ENCODE data around the gene PANK1.

PANK1 gene

GRCh38 chr10:89563861-89564478, 81.1 kb downstream of the PANK1 start:
- DNase-seq (ENCODE audit: low read depth in 1 of 2, low spot score in 1 of 2) = peak; percentile 6 to 26
- no peak overlapping the region for H3K27ac ChIP-seq (replicated peaks)
- TF ChIP-seq, protein P1, sequence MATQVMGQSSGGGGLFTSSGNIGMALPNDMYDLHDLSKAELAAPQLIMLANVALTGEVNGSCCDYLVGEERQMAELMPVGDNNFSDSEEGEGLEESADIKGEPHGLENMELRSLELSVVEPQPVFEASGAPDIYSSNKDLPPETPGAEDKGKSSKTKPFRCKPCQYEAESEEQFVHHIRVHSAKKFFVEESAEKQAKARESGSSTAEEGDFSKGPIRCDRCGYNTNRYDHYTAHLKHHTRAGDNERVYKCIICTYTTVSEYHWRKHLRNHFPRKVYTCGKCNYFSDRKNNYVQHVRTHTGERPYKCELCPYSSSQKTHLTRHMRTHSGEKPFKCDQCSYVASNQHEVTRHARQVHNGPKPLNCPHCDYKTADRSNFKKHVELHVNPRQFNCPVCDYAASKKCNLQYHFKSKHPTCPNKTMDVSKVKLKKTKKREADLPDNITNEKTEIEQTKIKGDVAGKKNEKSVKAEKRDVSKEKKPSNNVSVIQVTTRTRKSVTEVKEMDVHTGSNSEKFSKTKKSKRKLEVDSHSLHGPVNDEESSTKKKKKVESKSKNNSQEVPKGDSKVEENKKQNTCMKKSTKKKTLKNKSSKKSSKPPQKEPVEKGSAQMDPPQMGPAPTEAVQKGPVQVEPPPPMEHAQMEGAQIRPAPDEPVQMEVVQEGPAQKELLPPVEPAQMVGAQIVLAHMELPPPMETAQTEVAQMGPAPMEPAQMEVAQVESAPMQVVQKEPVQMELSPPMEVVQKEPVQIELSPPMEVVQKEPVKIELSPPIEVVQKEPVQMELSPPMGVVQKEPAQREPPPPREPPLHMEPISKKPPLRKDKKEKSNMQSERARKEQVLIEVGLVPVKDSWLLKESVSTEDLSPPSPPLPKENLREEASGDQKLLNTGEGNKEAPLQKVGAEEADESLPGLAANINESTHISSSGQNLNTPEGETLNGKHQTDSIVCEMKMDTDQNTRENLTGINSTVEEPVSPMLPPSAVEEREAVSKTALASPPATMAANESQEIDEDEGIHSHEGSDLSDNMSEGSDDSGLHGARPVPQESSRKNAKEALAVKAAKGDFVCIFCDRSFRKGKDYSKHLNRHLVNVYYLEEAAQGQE (IDR thresholded peaks at IDR 0.05; ENCODE audit: insufficient replicate concordance, low read depth) = no peak
- TF ChIP-seq, protein P2, sequence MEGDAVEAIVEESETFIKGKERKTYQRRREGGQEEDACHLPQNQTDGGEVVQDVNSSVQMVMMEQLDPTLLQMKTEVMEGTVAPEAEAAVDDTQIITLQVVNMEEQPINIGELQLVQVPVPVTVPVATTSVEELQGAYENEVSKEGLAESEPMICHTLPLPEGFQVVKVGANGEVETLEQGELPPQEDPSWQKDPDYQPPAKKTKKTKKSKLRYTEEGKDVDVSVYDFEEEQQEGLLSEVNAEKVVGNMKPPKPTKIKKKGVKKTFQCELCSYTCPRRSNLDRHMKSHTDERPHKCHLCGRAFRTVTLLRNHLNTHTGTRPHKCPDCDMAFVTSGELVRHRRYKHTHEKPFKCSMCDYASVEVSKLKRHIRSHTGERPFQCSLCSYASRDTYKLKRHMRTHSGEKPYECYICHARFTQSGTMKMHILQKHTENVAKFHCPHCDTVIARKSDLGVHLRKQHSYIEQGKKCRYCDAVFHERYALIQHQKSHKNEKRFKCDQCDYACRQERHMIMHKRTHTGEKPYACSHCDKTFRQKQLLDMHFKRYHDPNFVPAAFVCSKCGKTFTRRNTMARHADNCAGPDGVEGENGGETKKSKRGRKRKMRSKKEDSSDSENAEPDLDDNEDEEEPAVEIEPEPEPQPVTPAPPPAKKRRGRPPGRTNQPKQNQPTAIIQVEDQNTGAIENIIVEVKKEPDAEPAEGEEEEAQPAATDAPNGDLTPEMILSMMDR (IDR thresholded peaks at IDR 0.05; ENCODE audit: insufficient read depth, low read length) = peak; percentile 36
- no peak for TF ChIP-seq POLR2AphosphoS5 (IDR thresholded peaks at IDR 0.05; ENCODE audit: low read depth)
- H3K4me3 ChIP-seq (replicated peaks; ENCODE audit: insufficient read depth, low read length) = no peak overlapping the region
- H3K27me3 ChIP-seq (ENCODE audit: insufficient read depth, poor library complexity, severe bottlenecking) = peaks cover 10% of the 10 kb centered on the region

DNA sequence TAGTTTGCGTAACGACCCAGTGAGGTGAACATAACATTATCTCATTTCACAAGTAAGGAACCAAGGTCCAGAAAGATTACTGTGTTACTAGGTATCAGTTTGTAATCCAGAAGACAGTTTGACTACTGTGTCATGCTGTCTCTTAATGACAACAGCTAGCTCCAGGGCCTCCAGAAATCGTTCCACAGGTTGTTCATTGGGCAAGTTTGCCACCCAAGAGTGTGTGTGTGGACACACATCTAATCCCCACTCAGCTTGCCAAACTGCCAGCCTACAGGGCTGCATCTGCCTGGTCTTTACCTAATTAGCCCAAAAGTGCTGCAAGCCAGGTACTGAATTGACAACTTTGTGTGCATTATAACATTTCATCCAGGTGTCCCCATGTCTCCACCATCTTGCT, 81.7 kb downstream of the PANK1 start:
- TF ChIP-seq SPI1 (IDR thresholded peaks at IDR 0.05; ENCODE audit: borderline replicate concordance, low read depth) (no peak), GABPA (IDR thresholded peaks at IDR 0.05; ENCODE audit: low read depth) (no peak), POLR2AphosphoS5 (IDR thresholded peaks at IDR 0.05; ENCODE audit: low read depth) (no peak)
- TF ChIP-seq, protein P2 (IDR thresholded peaks at IDR 0.05; ENCODE audit: insufficient read depth, low read length) = no peak
- TF ChIP-seq, protein P1 (IDR thresholded peaks at IDR 0.05; ENCODE audit: insufficient replicate concordance, low read depth) = no peak
- Histone ChIP-seq H3K27me3 (ENCODE audit: insufficient read depth, poor library complexity, severe bottlenecking) (peaks cover 10% of the 10 kb centered on the region), H3K4me3 (replicated peaks; ENCODE audit: insufficient read depth, low read length) (no peak overlapping the region), H3K27ac (replicated peaks) (no peak overlapping the region)
- DNase-seq (ENCODE audit: low read depth in 1 of 2, low spot score in 1 of 2) = no peak

DNA sequence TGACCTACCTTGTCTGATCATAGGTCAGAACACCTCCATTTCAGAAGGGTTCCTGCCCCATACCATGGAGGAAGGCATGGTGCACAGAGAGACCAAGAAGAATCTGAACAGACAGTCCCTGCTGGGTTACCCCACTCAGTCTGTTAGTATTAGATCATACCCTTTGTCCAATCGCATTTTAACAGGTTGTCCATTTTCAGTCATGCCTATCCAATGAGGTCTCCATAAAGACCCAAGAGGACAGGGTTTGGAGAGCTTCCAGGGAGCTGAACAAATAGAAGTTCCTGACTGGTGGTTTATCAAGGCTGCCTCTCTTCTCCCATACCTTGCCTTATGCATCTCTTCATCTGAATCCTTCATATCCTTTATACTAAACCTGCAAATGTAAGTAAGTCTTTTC, 88.4 kb downstream of the PANK1 start:
- Histone ChIP-seq H3K27me3 (ENCODE audit: insufficient read depth, poor library complexity, severe bottlenecking) (no peaks in the 10 kb centered on the region), H3K27ac (replicated peaks) (no peak overlapping the region), H3K4me3 (replicated peaks; ENCODE audit: insufficient read depth, low read length) (no peak overlapping the region)
- TF ChIP-seq, protein P2 (IDR thresholded peaks at IDR 0.05; ENCODE audit: insufficient read depth, low read length) = no peak
- no peak for TF ChIP-seq SPI1 (IDR thresholded peaks at IDR 0.05; ENCODE audit: borderline replicate concordance, low read depth)
- no peak for TF ChIP-seq GABPA (IDR thresholded peaks at IDR 0.05; ENCODE audit: low read depth)
- no peak for TF ChIP-seq POLR2AphosphoS5 (IDR thresholded peaks at IDR 0.05; ENCODE audit: low read depth)
- TF ChIP-seq, protein P1 (IDR thresholded peaks at IDR 0.05; ENCODE audit: insufficient replicate concordance, low read depth) = no peak
- DNase-seq (ENCODE audit: low read depth in 1 of 2, low spot score in 1 of 2) = no peak
